Measurements from ENCODE around the gene TOMM34. TPM values are rescaled to one million over a fixed set of nuclear protein-coding genes. Genes with fewer than 3 reads are reported as not detected.

The TOMM34 gene
- total RNA-seq, 2 donors from 2014 or later: 16.5 to 29.9 TPM

DNA sequence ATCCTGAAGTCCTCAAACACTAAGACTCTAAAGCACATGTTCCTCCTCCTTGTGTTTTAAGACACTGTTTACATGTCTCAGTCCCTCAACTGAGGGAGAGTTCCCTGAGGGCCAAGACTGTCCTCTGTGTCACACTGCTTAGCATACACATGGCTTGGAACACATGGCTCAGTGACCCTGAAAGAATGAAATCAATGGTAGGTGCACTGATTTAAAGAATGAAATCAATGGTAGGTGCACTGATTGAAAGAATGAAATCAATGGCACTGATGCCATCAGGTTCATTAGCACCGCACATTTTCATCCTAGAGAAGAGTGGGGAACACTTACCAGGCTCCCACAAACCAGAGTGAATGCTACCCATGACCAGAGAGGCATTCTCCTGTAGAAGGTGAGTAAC is 9.8 kb downstream of the TOMM34 start:
- H3K27me3 ChIP-seq: no peaks in the 10 kb centered on the region
- DNase-seq: no peak
- H3K4me3 ChIP-seq: no peak overlapping the region
- H3K9ac ChIP-seq (ENCODE audit: low read depth in 2 of 2, low read length in 2 of 2): no peak overlapping the region
- peaks cover 11% of the 10 kb centered on the region for H3K36me3 ChIP-seq
- no peak overlapping the region for H3K27ac ChIP-seq
- H3K9me3 ChIP-seq: no peaks in the 10 kb centered on the region
- intact Hi-C loops (cut with DNase I): loop anchor here (10.0 kb wide), 1 partner anchor 56 kb away; no protein-coding TSS in a partner anchor
- TF ChIP-seq, protein P1, sequence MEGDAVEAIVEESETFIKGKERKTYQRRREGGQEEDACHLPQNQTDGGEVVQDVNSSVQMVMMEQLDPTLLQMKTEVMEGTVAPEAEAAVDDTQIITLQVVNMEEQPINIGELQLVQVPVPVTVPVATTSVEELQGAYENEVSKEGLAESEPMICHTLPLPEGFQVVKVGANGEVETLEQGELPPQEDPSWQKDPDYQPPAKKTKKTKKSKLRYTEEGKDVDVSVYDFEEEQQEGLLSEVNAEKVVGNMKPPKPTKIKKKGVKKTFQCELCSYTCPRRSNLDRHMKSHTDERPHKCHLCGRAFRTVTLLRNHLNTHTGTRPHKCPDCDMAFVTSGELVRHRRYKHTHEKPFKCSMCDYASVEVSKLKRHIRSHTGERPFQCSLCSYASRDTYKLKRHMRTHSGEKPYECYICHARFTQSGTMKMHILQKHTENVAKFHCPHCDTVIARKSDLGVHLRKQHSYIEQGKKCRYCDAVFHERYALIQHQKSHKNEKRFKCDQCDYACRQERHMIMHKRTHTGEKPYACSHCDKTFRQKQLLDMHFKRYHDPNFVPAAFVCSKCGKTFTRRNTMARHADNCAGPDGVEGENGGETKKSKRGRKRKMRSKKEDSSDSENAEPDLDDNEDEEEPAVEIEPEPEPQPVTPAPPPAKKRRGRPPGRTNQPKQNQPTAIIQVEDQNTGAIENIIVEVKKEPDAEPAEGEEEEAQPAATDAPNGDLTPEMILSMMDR (IDR thresholded peaks at IDR 0.05): no peak
- no peaks in the 10 kb centered on the region for H3K4me1 ChIP-seq

DNA sequence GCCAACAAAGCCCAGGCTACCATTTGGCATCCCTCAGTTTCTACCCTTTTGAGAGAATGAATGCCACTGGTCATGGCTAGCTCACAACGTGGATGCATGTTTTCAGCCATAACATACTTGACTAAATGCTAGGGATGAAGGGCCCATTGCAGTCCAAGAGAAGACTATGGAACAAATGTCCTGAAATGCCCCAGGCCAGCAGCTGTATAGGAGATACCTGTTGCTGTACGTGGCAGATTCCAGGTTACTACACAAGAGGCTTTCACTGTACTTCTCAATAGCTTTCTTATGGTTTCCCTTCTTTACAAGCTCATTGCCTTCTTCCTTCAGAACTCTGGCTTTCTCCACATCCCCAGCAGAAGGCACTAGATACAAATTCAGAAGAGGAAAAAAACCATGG is 11.7 kb downstream of the TOMM34 start:
- Histone ChIP-seq H3K27ac (no peak overlapping the region), H3K27me3 (no peaks in the 10 kb centered on the region), H3K4me3 (no peak overlapping the region), H3K9ac (ENCODE audit: low read depth in 2 of 2, low read length in 2 of 2) (no peak overlapping the region), H3K36me3 (peaks cover 13% of the 10 kb centered on the region), H3K9me3 (no peaks in the 10 kb centered on the region), H3K4me1 (no peaks in the 10 kb centered on the region)
- intact Hi-C loops (cut with DNase I): no loop called here
- TF ChIP-seq, protein P1 (IDR thresholded peaks at IDR 0.05): no peak
- DNase-seq: no peak

DNA sequence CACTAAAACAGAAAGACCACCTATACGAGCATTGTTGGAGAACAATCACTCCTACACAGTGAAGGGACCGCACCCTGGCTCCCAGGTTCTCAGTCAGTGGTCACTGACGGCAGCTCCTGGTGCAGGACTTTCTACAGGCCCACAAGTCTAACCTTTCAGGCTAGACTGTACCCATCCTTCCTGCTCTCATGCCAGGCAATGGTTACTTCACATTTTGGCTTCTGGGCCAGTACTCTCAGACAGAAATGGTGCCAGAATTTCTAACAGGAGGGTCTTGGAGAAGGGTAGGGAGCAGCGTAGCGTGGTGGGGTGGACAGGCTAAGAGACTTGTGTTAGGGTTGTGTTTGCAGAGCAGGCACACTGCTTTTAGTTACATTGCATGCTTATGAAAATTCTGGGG is 12.1 kb downstream of the TOMM34 start:
- DNase-seq: no peak
- Histone ChIP-seq H3K4me3 (no peak overlapping the region), H3K36me3 (peaks cover 14% of the 10 kb centered on the region), H3K9me3 (no peaks in the 10 kb centered on the region), H3K27me3 (no peaks in the 10 kb centered on the region), H3K9ac (ENCODE audit: low read depth in 2 of 2, low read length in 2 of 2) (no peak overlapping the region), H3K27ac (no peak overlapping the region), H3K4me1 (no peaks in the 10 kb centered on the region)
- intact Hi-C loops (cut with DNase I): no loop called here
- TF ChIP-seq, protein P1 (IDR thresholded peaks at IDR 0.05): no peak

DNA sequence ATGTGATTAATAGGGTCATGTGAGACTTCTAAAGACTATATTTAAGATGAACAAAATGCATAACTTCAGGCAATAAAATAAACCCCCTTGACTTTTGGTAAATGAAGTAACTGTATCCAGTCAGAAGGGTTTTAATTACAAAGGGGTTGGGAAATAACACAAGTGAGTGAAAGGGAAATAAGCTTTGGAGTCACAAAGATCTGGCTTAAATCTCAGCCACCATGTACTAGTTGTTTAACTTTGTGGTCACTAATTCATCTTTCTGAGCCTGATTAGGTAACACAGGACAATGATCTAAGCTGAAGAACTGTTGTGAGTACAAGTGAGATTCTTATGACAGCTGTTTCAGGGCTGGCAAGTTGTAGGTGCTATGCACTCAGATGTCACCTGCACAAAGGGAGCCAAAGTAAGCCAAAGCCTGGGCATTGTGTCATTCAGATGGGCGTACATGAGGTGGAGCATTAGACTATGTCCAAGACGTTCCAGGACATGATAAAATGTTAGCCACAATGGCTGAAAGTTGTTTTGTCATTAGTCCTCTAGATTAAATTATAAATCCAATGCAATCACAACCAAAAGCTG is 13.8 kb downstream of the TOMM34 start:
- intact Hi-C loops (cut with DNase I): no loop called here
- H3K27me3 ChIP-seq: no peaks in the 10 kb centered on the region
- H3K9me3 ChIP-seq: no peaks in the 10 kb centered on the region
- peaks cover 21% of the 10 kb centered on the region for H3K36me3 ChIP-seq
- H3K4me1 ChIP-seq: no peaks in the 10 kb centered on the region
- TF ChIP-seq, protein P1 (IDR thresholded peaks at IDR 0.05): no peak
- no peak for DNase-seq
- H3K4me3 ChIP-seq: no peak overlapping the region
- H3K9ac ChIP-seq (ENCODE audit: low read depth in 2 of 2, low read length in 2 of 2): no peak overlapping the region
- no peak overlapping the region for H3K27ac ChIP-seq

DNA sequence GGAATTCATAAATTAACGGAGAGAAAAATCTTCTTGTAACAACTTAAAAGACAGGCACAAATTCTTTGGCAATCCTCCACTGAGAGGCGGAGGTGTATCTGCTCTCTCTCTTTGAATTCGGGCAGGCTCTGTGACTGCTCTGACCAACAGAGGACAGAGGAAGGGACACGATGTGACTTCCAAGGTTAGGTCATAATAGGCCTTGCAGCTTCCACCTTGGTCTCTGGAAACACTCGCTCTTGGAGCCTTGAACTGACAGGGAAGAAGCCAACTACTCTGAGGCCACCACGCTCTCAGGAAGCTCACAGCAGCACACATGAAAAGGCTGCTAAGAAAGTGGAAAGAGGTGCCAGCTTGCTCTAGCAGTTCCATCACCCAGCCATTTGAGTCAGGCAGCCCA is 14.9 kb downstream of the TOMM34 start:
- no peak for DNase-seq
- H3K27ac ChIP-seq: no peak overlapping the region
- H3K4me1 ChIP-seq: no peaks in the 10 kb centered on the region
- intact Hi-C loops (cut with DNase I): no loop called here
- no peaks in the 10 kb centered on the region for H3K9me3 ChIP-seq
- H3K27me3 ChIP-seq: no peaks in the 10 kb centered on the region
- no peak overlapping the region for H3K4me3 ChIP-seq
- H3K9ac ChIP-seq (ENCODE audit: low read depth in 2 of 2, low read length in 2 of 2): no peak overlapping the region
- TF ChIP-seq, protein P1 (IDR thresholded peaks at IDR 0.05): no peak
- H3K36me3 ChIP-seq: peaks cover 21% of the 10 kb centered on the region
